ENCODE data around the gene PLCB1. TPM values are rescaled to one million over a fixed set of nuclear protein-coding genes. Genes with fewer than 3 reads are reported as not detected.
"Not testable (repeated sequence)": the region's sequence is repeated elsewhere in the genome, so short reads cannot be mapped to it uniquely, and the experiment has no call there.

PLCB1 gene
- total and polyA plus RNA-seq, 2 donors (not counting 1 experiment from before 2014, with no cell fraction given): 13.4 to 23.3 TPM

DNA sequence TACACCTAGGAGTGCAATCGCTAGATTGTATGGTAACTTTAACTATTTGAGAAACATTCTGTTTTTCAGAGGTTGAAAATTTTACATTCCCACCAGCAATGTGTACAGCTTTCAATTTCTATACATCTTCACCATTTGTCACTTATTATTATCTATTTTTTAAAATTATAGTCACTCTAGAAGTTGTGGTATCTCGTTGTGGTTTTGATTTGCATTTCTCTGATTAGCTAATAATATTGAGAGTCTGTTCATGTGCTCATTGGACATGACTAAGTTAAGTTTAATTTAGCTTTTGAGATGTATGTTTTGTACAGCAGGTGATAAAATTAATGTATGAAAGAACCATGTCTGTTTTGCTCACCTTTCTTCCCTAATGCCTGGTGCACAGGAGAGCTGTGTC lies 34.8 kb upstream of the PLCB1 start:
- H3K27me3 ChIP-seq (ENCODE audit: control insufficient read depth, insufficient read depth, low read length): no peaks in the 10 kb centered on the region
- H3K36me3 ChIP-seq (ENCODE audit: control insufficient read depth, insufficient read depth, low read length): no peaks in the 10 kb centered on the region
- H3K4me1 ChIP-seq (ENCODE audit: control insufficient read depth, extremely low read depth, insufficient read depth, low read length): no peaks in the 10 kb centered on the region
- TF ChIP-seq, protein P1, sequence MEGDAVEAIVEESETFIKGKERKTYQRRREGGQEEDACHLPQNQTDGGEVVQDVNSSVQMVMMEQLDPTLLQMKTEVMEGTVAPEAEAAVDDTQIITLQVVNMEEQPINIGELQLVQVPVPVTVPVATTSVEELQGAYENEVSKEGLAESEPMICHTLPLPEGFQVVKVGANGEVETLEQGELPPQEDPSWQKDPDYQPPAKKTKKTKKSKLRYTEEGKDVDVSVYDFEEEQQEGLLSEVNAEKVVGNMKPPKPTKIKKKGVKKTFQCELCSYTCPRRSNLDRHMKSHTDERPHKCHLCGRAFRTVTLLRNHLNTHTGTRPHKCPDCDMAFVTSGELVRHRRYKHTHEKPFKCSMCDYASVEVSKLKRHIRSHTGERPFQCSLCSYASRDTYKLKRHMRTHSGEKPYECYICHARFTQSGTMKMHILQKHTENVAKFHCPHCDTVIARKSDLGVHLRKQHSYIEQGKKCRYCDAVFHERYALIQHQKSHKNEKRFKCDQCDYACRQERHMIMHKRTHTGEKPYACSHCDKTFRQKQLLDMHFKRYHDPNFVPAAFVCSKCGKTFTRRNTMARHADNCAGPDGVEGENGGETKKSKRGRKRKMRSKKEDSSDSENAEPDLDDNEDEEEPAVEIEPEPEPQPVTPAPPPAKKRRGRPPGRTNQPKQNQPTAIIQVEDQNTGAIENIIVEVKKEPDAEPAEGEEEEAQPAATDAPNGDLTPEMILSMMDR (conservative IDR thresholded peaks at IDR 0.05 in 1 of 2, IDR thresholded peaks at IDR 0.05 in 1 of 2; ENCODE audit: low read depth in 1 of 2, low read length in 2 of 2): no peak
- TF ChIP-seq EZH2 (IDR thresholded peaks at IDR 0.05; ENCODE audit: low read length, missing control alignments): no peak
- no peaks in the 10 kb centered on the region for H3K79me2 ChIP-seq (ENCODE audit: control insufficient read depth, insufficient read depth, low read length)
- no peak overlapping the region for H2AFZ ChIP-seq (ENCODE audit: low read length)
- H3K4me2 ChIP-seq (ENCODE audit: extremely low read depth, insufficient read depth, low read length): no peak overlapping the region
- H4K20me1 ChIP-seq (ENCODE audit: control insufficient read depth, extremely low read depth, insufficient read depth, low read length): no peaks in the 10 kb centered on the region
- no peak overlapping the region for H3K27ac ChIP-seq (ENCODE audit: insufficient read depth, low read length)
- no peak overlapping the region for H3K9ac ChIP-seq (ENCODE audit: insufficient read depth, low read length)
- no peak overlapping the region for H3K4me3 ChIP-seq (replicated peaks in 1 of 4; ENCODE audit: control extremely low read depth in 1 of 4, insufficient read depth in 1 of 4, low read depth in 3 of 4, low read length in 4 of 4)
- no peaks in the 10 kb centered on the region for H3K9me3 ChIP-seq (ENCODE audit: control insufficient read depth, insufficient read depth, low read depth, low read length)
- DNase-seq (ENCODE audit: low read depth in 2 of 2): no peak

DNA sequence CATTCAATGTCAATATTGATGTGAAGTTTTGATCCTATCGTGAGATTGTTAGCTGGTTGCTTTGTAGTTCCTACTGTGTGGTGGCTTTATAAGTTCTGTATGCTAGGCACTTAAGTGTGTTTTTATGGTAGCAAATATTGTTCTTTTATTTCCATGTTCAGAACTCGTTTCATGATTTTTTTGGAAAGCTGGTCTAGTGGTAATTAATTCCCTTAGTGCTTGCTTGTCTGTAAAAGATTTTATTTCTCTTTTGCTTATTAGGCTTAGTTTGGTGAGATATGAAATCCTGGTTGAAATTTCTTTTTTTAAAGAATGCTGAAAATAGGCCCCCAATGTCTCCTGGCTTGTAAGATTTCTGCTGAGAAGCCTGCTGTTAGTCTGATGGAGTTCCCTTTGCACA lies 27.8 kb upstream of the PLCB1 start:
- Histone ChIP-seq H3K9ac (ENCODE audit: insufficient read depth, low read length) (no peak overlapping the region), H2AFZ (ENCODE audit: low read length) (no peak overlapping the region), H4K20me1 (ENCODE audit: control insufficient read depth, extremely low read depth, insufficient read depth, low read length) (no peaks in the 10 kb centered on the region), H3K27me3 (ENCODE audit: control insufficient read depth, insufficient read depth, low read length) (no peaks in the 10 kb centered on the region), H3K4me1 (ENCODE audit: control insufficient read depth, extremely low read depth, insufficient read depth, low read length) (no peaks in the 10 kb centered on the region), H3K36me3 (ENCODE audit: control insufficient read depth, insufficient read depth, low read length) (no peaks in the 10 kb centered on the region), H3K27ac (ENCODE audit: insufficient read depth, low read length) (no peak overlapping the region), H3K79me2 (ENCODE audit: control insufficient read depth, insufficient read depth, low read length) (no peaks in the 10 kb centered on the region), H3K4me3 (replicated peaks in 1 of 4; ENCODE audit: control extremely low read depth in 1 of 4, insufficient read depth in 1 of 4, low read depth in 3 of 4, low read length in 4 of 4) (no peak overlapping the region), H3K9me3 (ENCODE audit: control insufficient read depth, insufficient read depth, low read depth, low read length) (no peaks in the 10 kb centered on the region), H3K4me2 (ENCODE audit: extremely low read depth, insufficient read depth, low read length) (no peak overlapping the region)
- TF ChIP-seq EZH2 (IDR thresholded peaks at IDR 0.05; ENCODE audit: low read length, missing control alignments): no peak
- TF ChIP-seq, protein P1 (conservative IDR thresholded peaks at IDR 0.05 in 1 of 2, IDR thresholded peaks at IDR 0.05 in 1 of 2; ENCODE audit: low read depth in 1 of 2, low read length in 2 of 2): no peak
- no peak for DNase-seq (ENCODE audit: low read depth in 2 of 2)

DNA sequence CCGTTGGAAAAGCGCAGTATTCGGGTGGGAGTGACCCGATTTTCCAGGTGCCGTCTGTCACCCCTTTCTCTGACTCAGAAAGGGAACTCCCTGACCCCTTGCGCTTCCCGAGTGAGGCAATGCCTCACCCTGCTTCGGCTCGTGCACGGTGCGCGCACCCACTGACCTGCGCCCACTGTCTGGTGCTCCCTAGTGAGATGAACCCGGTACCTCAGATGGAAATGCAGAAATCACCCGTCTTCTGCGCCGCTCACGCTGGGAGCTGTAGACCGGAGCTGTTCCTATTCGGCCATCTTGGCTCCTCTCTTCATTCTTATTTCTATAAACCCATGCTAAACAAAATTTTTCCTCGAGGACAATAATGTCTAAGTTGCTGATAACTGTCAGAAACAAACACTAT lies 17.5 kb upstream of the PLCB1 start:
- H3K4me2 ChIP-seq (ENCODE audit: extremely low read depth, insufficient read depth, low read length); H3K9me3 ChIP-seq (ENCODE audit: control insufficient read depth, insufficient read depth, low read depth, low read length); H2AFZ ChIP-seq (ENCODE audit: low read length); H3K9ac ChIP-seq (ENCODE audit: insufficient read depth, low read length); H3K4me3 ChIP-seq (replicated peaks in 1 of 4; ENCODE audit: control extremely low read depth in 1 of 4, insufficient read depth in 1 of 4, low read depth in 3 of 4, low read length in 4 of 4); DNase-seq (ENCODE audit: low read depth in 2 of 2); H3K27ac ChIP-seq (ENCODE audit: insufficient read depth, low read length); H3K36me3 ChIP-seq (ENCODE audit: control insufficient read depth, insufficient read depth, low read length); H3K27me3 ChIP-seq (ENCODE audit: control insufficient read depth, insufficient read depth, low read length); H3K79me2 ChIP-seq (ENCODE audit: control insufficient read depth, insufficient read depth, low read length); H3K4me1 ChIP-seq (ENCODE audit: control insufficient read depth, extremely low read depth, insufficient read depth, low read length); H4K20me1 ChIP-seq (ENCODE audit: control insufficient read depth, extremely low read depth, insufficient read depth, low read length): not testable (repeated sequence)
